LHCN-M2 (cell line): Measurements from ENCODE around the gene APOL6. TPM values are rescaled to one million over a fixed set of nuclear protein-coding genes. Genes with fewer than 3 reads are reported as not detected.

ENCODE experiments used
- DNase-seq: peaks from one replicate; pipeline ENCODE4 v3.0.0-alpha.2; 2012; ENCODE audit warnings: low read depth
- total RNA-seq: library from RNA; depleted of rRNA; stranded (reverse); fragments of >200 nt; gene quantifications from 2 replicates; pipeline ENCODE4 v1.2.3, GENCODE V29; 2014; rRNA removed

APOL6 gene
- total RNA-seq, 1 experiment from 2014 or later, result 7.7 TPM

GRCh38 chr22:35717572-35717971 is 69.3 kb downstream of the APOL6 start, which contains the start of gene APOL5:
Gene APOL5 (plus strand): TSS chr22:35717872. CDS start chr22:35717872, 0 bp downstream.
- no peak for DNase-seq

Other genes with a start within 250 kb of the APOL6 start
- 100 and 139 TPM in 2 replicates for gene MCM5, start 248.3 kb upstream of the APOL6 start, total RNA-seq
- 0.19 and 0.23 TPM in 2 replicates for gene RASD2, start 107.6 kb upstream of the APOL6 start, total RNA-seq
- gene MB, start 31.1 kb upstream of the APOL6 start, total RNA-seq, result not detected in 2 replicates
- gene APOL5, start 69.4 kb downstream of the APOL6 start, total RNA-seq, result not detected in 2 replicates